Measurements from ENCODE around the gene CYP24A1. TPM values are rescaled to one million over a fixed set of nuclear protein-coding genes. Genes with fewer than 3 reads are reported as not detected.
A peak's percentile ranks its signal among the peaks of the same experiment; 100 is the strongest.

Gene CYP24A1
- under 1 TPM in 1 of 3 donors, not detected in 2; 0.12 TPM for total RNA-seq
- not detected for total RNA-seq (2013)

DNA sequence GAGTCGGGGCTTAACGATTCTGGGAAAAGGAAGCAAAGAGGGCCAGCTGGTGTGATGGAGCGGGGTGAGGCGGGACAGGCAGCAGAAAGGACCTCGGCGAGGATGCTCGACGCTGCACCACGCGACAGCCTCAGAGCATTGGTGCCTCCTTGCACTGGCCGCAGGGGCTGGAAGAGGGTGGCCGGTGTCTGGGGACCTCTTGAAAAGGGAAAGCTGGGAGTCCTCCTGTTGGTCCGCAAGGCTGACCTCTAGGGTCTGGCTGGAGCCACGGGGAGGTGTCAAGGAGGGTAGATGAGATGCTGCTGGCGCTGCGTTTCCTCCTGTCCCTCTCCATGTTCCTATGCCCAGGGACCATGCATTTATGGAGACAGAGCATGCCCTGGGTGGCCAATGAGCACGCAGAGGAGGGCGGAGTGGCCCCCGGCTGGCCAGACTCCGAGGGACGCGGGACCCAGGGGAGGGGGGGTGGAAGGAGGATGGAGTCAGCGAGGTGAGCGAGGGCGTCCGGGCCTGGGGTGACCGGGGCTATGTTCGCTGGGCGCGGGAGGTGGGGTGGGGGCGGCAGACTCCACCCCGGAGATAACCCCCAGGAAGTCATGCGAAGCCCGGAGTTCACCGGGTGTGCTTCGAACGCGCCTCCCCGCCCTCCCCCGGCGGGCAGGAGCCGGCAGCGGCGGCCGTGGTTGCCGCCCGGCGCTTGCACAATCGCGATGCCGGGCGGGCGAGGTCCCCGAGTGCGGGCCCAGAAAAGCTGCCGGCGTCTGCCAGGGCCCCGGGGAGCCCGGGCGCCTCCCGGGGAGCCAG is at the start of gene CYP24A1:
CYP24A1 (minus strand) TSS at position 334 of the 804 bp plus-strand sequence. CDS start 407 bp downstream, outside the sequence.
- peaks cover 63 to 83% of the 10 kb centered on the region in 2 donors for H3K27me3 Mint-ChIP-seq (ENCODE audit: low read depth in 2 of 2)
- no peaks in the 10 kb centered on the region for H3K36me3 ChIP-seq (ENCODE audit: control insufficient read depth, insufficient read depth, low read length)
- no peak within 1 kb of the TSS for H3K27ac Mint-ChIP-seq
- H3K36me3 Mint-ChIP-seq = no peaks in the 10 kb centered on the region
- intact Hi-C loops (cut with micrococcal nuclease) = no loop called here
- no peak for TF ChIP-seq CTCF (IDR thresholded peaks at IDR 0.05)
- peaks cover 4 to 13% of the 10 kb centered on the region in 2 donors for H3K4me1 Mint-ChIP-seq
- H3K9me3 ChIP-seq (ENCODE audit: control insufficient read depth, insufficient read depth, low read length) = no peaks in the 10 kb centered on the region
- H3K27me3 ChIP-seq (ENCODE audit: control insufficient read depth, insufficient read depth, low read length) = peaks cover 40% of the 10 kb centered on the region
- no peak for ATAC-seq
- H3K27ac ChIP-seq (ENCODE audit: low read length) = no peak within 1 kb of the TSS
- H3K4me3 ChIP-seq (ENCODE audit: low read length) = no peak within 1 kb of the TSS
- peaks cover 12% of the 10 kb centered on the region for H3K4me1 ChIP-seq (ENCODE audit: control insufficient read depth, insufficient read depth, low read length)
- WGBS (ENCODE audit: insufficient coverage) = 4% methylated on average over 61 of the region's 61 CpGs
- no peak for DNase-seq
- H3K9me3 Mint-ChIP-seq = no peaks in the 10 kb centered on the region
- H3K4me3 Mint-ChIP-seq = peak within 1 kb of the TSS; percentile 50

- intact Hi-C loops (cut with micrococcal nuclease) = no loop called here
These were observed 49.5 kb upstream of the CYP24A1 start for GRCh38 chr20:54223285-54223684.

DNA sequence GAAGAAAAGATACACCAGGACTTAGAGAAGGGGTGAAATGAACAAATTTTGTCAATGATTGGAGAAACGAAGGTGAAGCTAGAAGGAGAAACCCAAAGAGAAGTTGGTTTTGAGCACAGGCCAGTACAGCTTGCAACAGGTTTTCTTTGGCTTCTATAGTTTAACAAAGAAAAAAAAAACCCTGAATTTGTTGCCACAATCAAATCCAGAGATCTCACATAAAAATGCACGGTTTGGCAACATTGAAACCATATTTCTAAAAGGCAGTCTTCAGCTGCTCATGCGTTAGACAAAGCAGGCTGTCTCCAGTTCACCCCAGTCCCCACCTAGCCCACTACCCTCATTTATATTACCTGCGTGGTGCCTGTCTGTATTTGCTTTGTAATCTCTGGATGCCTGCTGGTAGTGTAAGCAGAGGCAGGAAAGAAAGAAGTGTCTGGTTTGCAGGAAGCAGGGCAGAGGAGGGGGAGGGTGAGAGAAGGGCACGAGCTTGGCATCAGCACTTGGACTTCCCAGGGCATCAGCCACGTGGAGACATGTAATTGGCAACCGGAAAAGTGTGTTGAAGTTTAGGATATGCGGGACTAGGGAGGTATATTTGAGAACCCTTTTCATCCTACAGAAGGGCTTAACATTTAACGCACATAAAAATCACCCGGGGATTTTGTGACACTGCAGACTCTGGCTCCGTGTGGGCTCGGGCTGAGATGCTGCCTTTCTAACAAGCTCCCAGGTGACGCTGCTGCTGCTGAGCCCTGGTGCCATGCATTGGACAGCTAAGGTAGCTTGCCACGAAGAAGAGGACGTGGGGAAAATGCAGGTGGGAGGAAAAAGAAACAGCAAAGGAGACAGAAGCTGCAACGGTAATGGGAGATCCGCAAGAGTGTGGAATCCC is 48.5 kb upstream of the CYP24A1 start:
- H3K27ac Mint-ChIP-seq = peak overlapping the region; percentile 75 to 82
- Histone ChIP-seq H3K36me3 (ENCODE audit: control insufficient read depth, insufficient read depth, low read length) (peaks cover 11% of the 10 kb centered on the region), H3K4me3 (ENCODE audit: low read length) (no peak overlapping the region), H3K27me3 (ENCODE audit: control insufficient read depth, insufficient read depth, low read length) (no peaks in the 10 kb centered on the region), H3K9me3 (ENCODE audit: control insufficient read depth, insufficient read depth, low read length) (no peaks in the 10 kb centered on the region), H3K4me1 (ENCODE audit: control insufficient read depth, insufficient read depth, low read length) (no peaks in the 10 kb centered on the region), H3K27ac (ENCODE audit: low read length) (no peak overlapping the region)
- no peak for TF ChIP-seq CTCF (IDR thresholded peaks at IDR 0.05)
- 68% methylated on average over 17 of the region's 17 CpGs for WGBS (ENCODE audit: insufficient coverage)
- H3K4me1 Mint-ChIP-seq = peaks cover 12 to 18% of the 10 kb centered on the region in 2 donors
- no peaks in the 10 kb centered on the region for H3K27me3 Mint-ChIP-seq (ENCODE audit: low read depth in 2 of 2)
- intact Hi-C loops (cut with micrococcal nuclease) = no loop called here
- no peak for ATAC-seq
- DNase-seq = no peak
- H3K36me3 Mint-ChIP-seq = no peaks in the 10 kb centered on the region
- H3K9me3 Mint-ChIP-seq = no peaks in the 10 kb centered on the region
- no peak overlapping the region for H3K4me3 Mint-ChIP-seq

More at GRCh38 chr20:54223285-54223684, 49.5 kb upstream of the CYP24A1 start:
- Histone ChIP-seq H3K9me3 (ENCODE audit: control insufficient read depth, insufficient read depth, low read length) (no peaks in the 10 kb centered on the region), H3K4me3 (ENCODE audit: low read length) (no peak overlapping the region), H3K27ac (ENCODE audit: low read length) (no peak overlapping the region), H3K4me1 (ENCODE audit: control insufficient read depth, insufficient read depth, low read length) (no peaks in the 10 kb centered on the region), H3K27me3 (ENCODE audit: control insufficient read depth, insufficient read depth, low read length) (no peaks in the 10 kb centered on the region), H3K36me3 (ENCODE audit: control insufficient read depth, insufficient read depth, low read length) (peaks cover 10% of the 10 kb centered on the region)
- Mint-ChIP-seq H3K4me1 (peaks cover 12 to 18% of the 10 kb centered on the region in 2 donors), H3K4me3 (no peak overlapping the region), H3K27ac (peak overlapping the region in 1 of 2 donors; percentile 82), H3K36me3 (no peaks in the 10 kb centered on the region), H3K9me3 (peaks cover 2 to 3% of the 10 kb centered on the region in 2 donors), H3K27me3 (ENCODE audit: low read depth in 2 of 2) (no peaks in the 10 kb centered on the region)
- TF ChIP-seq CTCF (IDR thresholded peaks at IDR 0.05) = no peak
- WGBS (ENCODE audit: insufficient coverage) = 90% methylated on average over 3 of the region's 5 CpGs
- no peak for ATAC-seq
- no peak for DNase-seq

All from natural killer cell (primary cell).